T-helper 2 cell treated with Interferon-gamma antibody and Interleukin-4, amounts not matched to agents 5 μg/mL and 100 μg/mL, for 36 hours (primary cell): Measurements from ENCODE around the gene ERCC1.
"Not testable (repeated sequence)": the region's sequence is repeated elsewhere in the genome, so short reads cannot be mapped to it uniquely, and the experiment has no call there.

ENCODE experiments used
- DNase-seq: peaks from one replicate; pipeline ENCODE4 v3.0.0; 2021; ENCODE audit warnings: low spot score
- H3K27ac Mint-ChIP-seq: one replicate; pipeline ENCODE4 v1.8.0; 2021; ENCODE audit warnings: mild to moderate bottlenecking, mixed read lengths
- H3K27me3 Mint-ChIP-seq: one replicate; pipeline ENCODE4 v1.8.0; 2021; ENCODE audit warnings: low read depth, mixed read lengths
- H3K36me3 Mint-ChIP-seq: one replicate; pipeline ENCODE4 v1.8.0; 2021; ENCODE audit warnings: low read depth, mixed read lengths
- H3K4me1 Mint-ChIP-seq: one replicate; pipeline ENCODE4 v1.8.0; 2021; ENCODE audit warnings: low read depth, mixed read lengths
- H3K4me3 Mint-ChIP-seq: one replicate; pipeline ENCODE4 v1.8.0; 2022; ENCODE audit warnings: mild to moderate bottlenecking, moderate library complexity, mixed read lengths
- H3K9me3 Mint-ChIP-seq: one replicate; pipeline ENCODE4 v1.8.0; 2021; ENCODE audit warnings: mixed read lengths

ERCC1 gene

GRCh38 chr19:45446295-45446694 lies 22.6 kb upstream of the ERCC1 start:
- Mint-ChIP-seq H3K27ac (peak overlapping the region; percentile 61), H3K4me1 (peaks cover 45% of the 10 kb centered on the region), H3K9me3 (no peaks in the 10 kb centered on the region), H3K36me3 (no peaks in the 10 kb centered on the region), H3K27me3 (peaks cover 2% of the 10 kb centered on the region), H3K4me3 (no peak overlapping the region)
- no peak for DNase-seq

DNA sequence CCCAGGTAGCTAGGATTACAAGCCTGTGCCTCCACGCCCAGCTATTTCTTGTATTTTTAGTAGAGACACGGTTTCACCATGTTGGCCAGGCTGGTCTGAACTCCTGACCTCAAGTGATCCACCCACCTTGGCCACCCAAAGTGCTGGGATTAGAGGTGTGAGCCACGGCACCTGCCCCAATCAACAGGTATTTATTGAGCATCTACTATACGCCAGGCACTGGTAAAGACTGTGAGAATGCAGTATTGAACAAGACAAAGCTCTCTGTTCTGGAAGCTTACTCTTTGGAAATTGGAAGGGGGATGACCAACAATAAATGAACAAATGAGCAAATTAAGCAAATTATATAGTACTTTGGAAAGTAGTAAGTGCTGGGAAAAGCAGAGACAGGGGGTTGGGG lies 21.4 kb upstream of the ERCC1 start:
- peaks cover 45% of the 10 kb centered on the region for H3K4me1 Mint-ChIP-seq
- no peaks in the 10 kb centered on the region for H3K36me3 Mint-ChIP-seq
- DNase-seq, result no peak
- no peaks in the 10 kb centered on the region for H3K9me3 Mint-ChIP-seq
- H3K27me3 Mint-ChIP-seq, result peaks cover 2% of the 10 kb centered on the region
- H3K27ac Mint-ChIP-seq, result no peak overlapping the region
- peak overlapping the region; percentile 37 for H3K4me3 Mint-ChIP-seq

- Mint-ChIP-seq H3K9me3 (no peaks in the 10 kb centered on the region), H3K4me1 (peaks cover 44% of the 10 kb centered on the region), H3K4me3 (peak overlapping the region; percentile 37), H3K27me3 (peaks cover 2% of the 10 kb centered on the region), H3K27ac (peak overlapping the region; percentile 28), H3K36me3 (no peaks in the 10 kb centered on the region)
- peak; percentile 85 for DNase-seq
These were observed 20.8 kb upstream of the ERCC1 start for GRCh38 chr19:45444318-45445041.

- H3K27ac Mint-ChIP-seq, result peak overlapping the region; percentile 90
- no peaks in the 10 kb centered on the region for H3K9me3 Mint-ChIP-seq
- peak overlapping the region; percentile 86 for H3K4me3 Mint-ChIP-seq
- peak; percentile 66 for DNase-seq
- H3K36me3 Mint-ChIP-seq, result no peaks in the 10 kb centered on the region
- peaks cover 2% of the 10 kb centered on the region for H3K27me3 Mint-ChIP-seq
- H3K4me1 Mint-ChIP-seq, result peaks cover 43% of the 10 kb centered on the region
These were observed 20.0 kb upstream of the ERCC1 start for GRCh38 chr19:45443462-45444317.

- Mint-ChIP-seq H3K9me3 (no peaks in the 10 kb centered on the region), H3K27me3 (peaks cover 2% of the 10 kb centered on the region), H3K4me3 (peak overlapping the region; percentile 77), H3K27ac (peak overlapping the region; percentile 67), H3K36me3 (no peaks in the 10 kb centered on the region), H3K4me1 (peaks cover 41% of the 10 kb centered on the region)
- DNase-seq, result peak; percentile 25
These were observed 19.2 kb upstream of the ERCC1 start for GRCh38 chr19:45442778-45443461.

DNA sequence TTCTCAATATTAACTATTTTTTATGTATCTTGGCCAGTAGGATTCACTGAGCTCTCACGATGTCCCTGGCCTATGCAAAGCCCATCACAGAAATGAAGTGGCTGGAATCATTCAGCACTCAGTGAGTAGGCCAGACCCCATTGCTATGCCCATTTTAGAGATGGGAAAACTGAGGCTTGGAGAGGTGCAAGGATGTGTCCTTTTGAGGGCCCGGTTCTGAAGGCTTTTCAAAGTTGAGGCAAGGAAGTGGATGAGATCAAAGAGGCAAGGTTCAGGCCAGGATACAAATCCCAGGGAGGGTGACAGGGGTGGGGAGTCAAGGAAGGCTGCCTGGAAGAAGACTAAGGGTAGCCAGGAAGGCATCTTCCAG lies 18.7 kb upstream of the ERCC1 start:
- Mint-ChIP-seq H3K4me3 (peak overlapping the region; percentile 77), H3K27ac (peak overlapping the region; percentile 67), H3K36me3 (no peaks in the 10 kb centered on the region), H3K9me3 (no peaks in the 10 kb centered on the region), H3K4me1 (peaks cover 38% of the 10 kb centered on the region), H3K27me3 (peaks cover 2% of the 10 kb centered on the region)
- DNase-seq, result no peak

DNA sequence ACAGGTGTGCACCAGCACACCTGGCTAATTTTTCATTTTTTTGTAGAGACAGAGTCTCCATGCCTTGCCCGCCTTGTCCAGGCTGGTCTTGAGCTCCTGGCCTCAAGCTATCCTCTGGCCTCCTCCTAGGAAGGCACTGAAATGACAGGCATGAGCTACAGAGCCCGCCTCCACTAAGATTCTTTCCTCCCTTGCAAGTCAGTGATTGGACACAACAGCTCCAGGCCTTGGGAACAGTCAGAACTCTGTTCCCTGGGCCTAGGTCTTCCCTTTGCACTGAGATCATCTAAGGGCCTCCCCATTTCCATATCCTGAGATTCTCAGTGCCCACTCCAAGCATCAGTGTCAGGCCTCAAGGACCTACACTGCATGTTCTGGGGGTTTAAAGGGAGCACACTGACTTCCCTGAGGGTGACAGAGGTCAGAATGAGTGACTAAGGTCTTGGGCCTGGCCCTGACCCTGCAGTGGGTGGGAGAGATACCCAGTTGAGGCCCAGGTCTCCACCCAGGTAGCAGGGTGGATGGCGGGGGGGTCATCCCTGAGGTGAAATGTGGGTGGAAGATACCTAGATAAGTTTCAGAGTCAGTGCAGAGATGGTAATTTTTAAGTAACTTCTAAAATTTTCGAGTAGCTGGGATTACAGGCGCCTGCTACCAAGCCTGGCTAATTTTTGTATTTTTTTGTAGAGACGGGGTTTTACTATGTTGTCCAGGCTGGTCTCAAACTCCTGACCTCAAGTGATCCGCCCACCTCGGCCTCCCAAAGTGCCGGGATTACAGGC lies 17.3 kb upstream of the ERCC1 start:
- DNase-seq, result no peak
- Mint-ChIP-seq H3K36me3 (no peaks in the 10 kb centered on the region), H3K27ac (peak overlapping the region; percentile 78), H3K4me3 (peak overlapping the region; percentile 78), H3K9me3 (no peaks in the 10 kb centered on the region), H3K27me3 (peaks cover 2% of the 10 kb centered on the region), H3K4me1 (peaks cover 33% of the 10 kb centered on the region)

DNA sequence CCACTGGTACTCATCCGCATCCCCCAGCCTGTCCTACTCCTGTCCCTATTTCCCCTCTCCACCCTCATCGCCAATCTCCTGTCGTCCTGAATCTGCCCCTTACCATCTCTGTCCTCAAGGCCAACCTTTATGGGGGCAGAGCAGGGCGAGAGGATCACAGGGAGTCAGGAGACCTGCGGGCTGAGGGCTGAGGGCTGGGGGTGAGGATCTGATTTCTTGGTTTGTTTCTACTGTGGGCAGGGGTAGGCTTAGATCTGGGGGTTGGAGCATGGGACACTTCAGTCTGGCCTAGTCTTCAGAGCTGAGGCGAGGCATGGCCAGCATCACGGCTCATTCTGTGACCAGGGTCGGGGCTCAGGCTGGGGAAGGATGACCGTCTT lies 16.5 kb upstream of the ERCC1 start:
- H3K36me3 Mint-ChIP-seq, result no peaks in the 10 kb centered on the region

DNA sequence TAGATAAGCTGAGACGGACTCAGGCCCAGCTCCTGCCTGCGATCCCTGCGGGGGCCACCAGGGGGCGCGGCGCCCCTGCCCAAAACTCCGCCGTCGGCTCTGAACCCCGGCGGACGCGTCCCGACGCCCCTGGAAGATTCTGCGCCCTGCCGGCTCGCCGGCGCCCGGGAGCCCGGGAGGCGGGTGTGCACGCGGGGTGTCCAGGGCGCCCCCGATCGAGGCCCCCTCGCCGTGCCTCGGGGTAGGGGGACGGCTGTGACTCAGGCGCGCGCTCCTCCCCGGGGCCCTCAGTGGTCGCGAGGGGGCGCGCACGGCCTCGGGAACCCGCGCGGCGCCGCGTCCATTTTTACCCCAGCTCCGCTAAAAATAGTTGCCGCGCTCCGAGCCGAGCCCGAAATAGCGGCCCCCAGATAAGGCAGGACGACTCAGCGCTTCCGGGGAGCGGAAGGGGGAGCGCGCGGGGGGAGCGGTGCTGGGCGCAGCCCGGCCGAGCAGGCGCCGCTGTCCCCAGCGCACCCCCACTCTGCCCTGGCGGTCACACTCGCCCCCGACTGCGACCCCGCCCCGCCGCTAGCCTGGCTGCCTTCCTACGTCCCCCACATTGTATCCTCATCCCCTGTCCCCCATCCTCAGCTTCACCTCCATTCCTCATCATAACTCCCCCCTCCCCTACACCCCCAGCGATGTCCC lies 16.0 kb upstream of the ERCC1 start:
- Mint-ChIP-seq H3K9me3 (no peaks in the 10 kb centered on the region), H3K4me3 (peak overlapping the region; percentile 78), H3K27ac (peak overlapping the region; percentile 78), H3K27me3 (peaks cover 2% of the 10 kb centered on the region), H3K4me1 (peaks cover 28% of the 10 kb centered on the region), H3K36me3 (no peaks in the 10 kb centered on the region)
- DNase-seq, result peak; percentile 79

More for the DNA sequence above, 16.5 kb upstream of the ERCC1 start:
- peaks cover 2% of the 10 kb centered on the region for H3K27me3 Mint-ChIP-seq
- no peaks in the 10 kb centered on the region for H3K9me3 Mint-ChIP-seq
- DNase-seq, result no peak
- peaks cover 29% of the 10 kb centered on the region for H3K4me1 Mint-ChIP-seq
- H3K27ac Mint-ChIP-seq, result peak overlapping the region; percentile 78
- peak overlapping the region; percentile 78 for H3K4me3 Mint-ChIP-seq

DNA sequence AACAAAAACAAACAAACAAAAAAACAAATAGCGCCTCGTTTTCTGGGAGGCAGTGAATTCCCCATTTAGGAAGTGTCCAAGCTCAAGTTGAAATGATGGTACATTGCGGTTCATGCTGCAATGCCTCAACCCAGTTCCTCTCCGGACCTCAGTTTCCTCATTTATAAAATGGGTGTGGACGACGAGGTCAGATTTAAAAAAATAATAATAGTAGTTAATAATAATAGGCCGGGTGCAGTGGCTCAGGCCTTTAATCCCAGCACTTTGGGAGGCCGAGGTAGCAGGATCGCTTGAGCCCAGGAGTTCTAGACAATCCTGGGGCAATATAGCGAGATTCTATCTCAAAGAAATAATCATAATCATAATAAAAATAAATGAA lies 15.5 kb upstream of the ERCC1 start:
- Mint-ChIP-seq H3K27me3 (peaks cover 2% of the 10 kb centered on the region), H3K36me3 (no peaks in the 10 kb centered on the region), H3K27ac (no peak overlapping the region), H3K9me3 (no peaks in the 10 kb centered on the region), H3K4me1 (peaks cover 25% of the 10 kb centered on the region), H3K4me3 (peak overlapping the region; percentile 48)
- DNase-seq, result no peak

GRCh38 chr19:45437328-45437727 lies 13.6 kb upstream of the ERCC1 start:
- H3K4me1 Mint-ChIP-seq, result peaks cover 13% of the 10 kb centered on the region
- no peaks in the 10 kb centered on the region for H3K27me3 Mint-ChIP-seq

GRCh38 chr19:45432543-45432942 lies 8.8 kb upstream of the ERCC1 start:
- H3K4me3 Mint-ChIP-seq, result not testable (repeated sequence)

More at GRCh38 chr19:45437328-45437727, 13.6 kb upstream of the ERCC1 start:
- no peak overlapping the region for H3K27ac Mint-ChIP-seq
- H3K9me3 Mint-ChIP-seq, result no peaks in the 10 kb centered on the region
- no peak overlapping the region for H3K4me3 Mint-ChIP-seq
- no peaks in the 10 kb centered on the region for H3K36me3 Mint-ChIP-seq
- no peak for DNase-seq

GRCh38 chr19:45431008-45431407 lies 7.3 kb upstream of the ERCC1 start:
- not testable (repeated sequence) for H3K27ac Mint-ChIP-seq, H3K4me1 Mint-ChIP-seq, H3K4me3 Mint-ChIP-seq, H3K9me3 Mint-ChIP-seq, DNase-seq, H3K36me3 Mint-ChIP-seq
- peaks cover 11% of the 10 kb centered on the region for H3K27me3 Mint-ChIP-seq

More at GRCh38 chr19:45432543-45432942, 8.8 kb upstream of the ERCC1 start:
- not testable (repeated sequence) for DNase-seq, H3K9me3 Mint-ChIP-seq, H3K4me1 Mint-ChIP-seq, H3K27me3 Mint-ChIP-seq, H3K27ac Mint-ChIP-seq, H3K36me3 Mint-ChIP-seq
